ENCODE results near the gene CDKN1B. TPM values are rescaled to one million over a fixed set of nuclear protein-coding genes. Genes with fewer than 3 reads are reported as not detected.
A peak's percentile ranks its signal among the peaks of the same experiment; 100 is the strongest.

The CDKN1B gene
- total and polyA plus RNA-seq, 3 donors from 2014 or later, result 59.2 to 98.9 (median 76.1) TPM

- intact Hi-C loops (cut with DNase I; ENCODE audit: low total_unique reads), result no loop called here
- no peaks in the 10 kb centered on the region for H3K9me3 ChIP-seq
- WGBS, 2 donors, result 87 to 90% methylated on average over 4 of the region's 4 CpGs
- no peaks in the 10 kb centered on the region for H3K36me3 ChIP-seq (ENCODE audit: low read depth, missing control alignments)
- H3K27me3 ChIP-seq, result no peaks in the 10 kb centered on the region
- TF ChIP-seq CTCF (IDR thresholded peaks at IDR 0.05) (no peak), POLR2A (IDR thresholded peaks at IDR 0.05) (no peak)
- no peak overlapping the region for H3K27ac ChIP-seq
- no peak for DNase-seq
- H3K4me3 ChIP-seq, result no peak overlapping the region
- no peaks in the 10 kb centered on the region for H3K4me1 ChIP-seq
Observed at GRCh38 chr12:12683136-12683697, 34.0 kb upstream of the CDKN1B start.

- TF ChIP-seq POLR2A (IDR thresholded peaks at IDR 0.05) (no peak), CTCF (IDR thresholded peaks at IDR 0.05) (no peak)
- Histone ChIP-seq H3K27ac (no peak overlapping the region), H3K4me3 (no peak overlapping the region), H3K36me3 (ENCODE audit: low read depth, missing control alignments) (no peaks in the 10 kb centered on the region), H3K27me3 (no peaks in the 10 kb centered on the region), H3K4me1 (no peaks in the 10 kb centered on the region), H3K9me3 (no peaks in the 10 kb centered on the region)
- DNase-seq, result no peak
- intact Hi-C loops (cut with DNase I; ENCODE audit: low total_unique reads), result no loop called here
- 69 to 76% methylated on average over 3 of the region's 3 CpGs for WGBS, 2 donors
Observed at GRCh38 chr12:12683725-12684124, 33.4 kb upstream of the CDKN1B start.

GRCh38 chr12:12684375-12685106, 32.6 kb upstream of the CDKN1B start:
- H3K36me3 ChIP-seq (ENCODE audit: low read depth, missing control alignments), result no peaks in the 10 kb centered on the region

GRCh38 chr12:12685305-12685704, 31.9 kb upstream of the CDKN1B start:
- Histone ChIP-seq H3K4me3 (no peak overlapping the region), H3K4me1 (no peaks in the 10 kb centered on the region), H3K27me3 (no peaks in the 10 kb centered on the region), H3K9me3 (no peaks in the 10 kb centered on the region), H3K27ac (no peak overlapping the region), H3K36me3 (ENCODE audit: low read depth, missing control alignments) (no peaks in the 10 kb centered on the region)
- TF ChIP-seq CTCF (IDR thresholded peaks at IDR 0.05), result no peak
- TF ChIP-seq POLR2A (IDR thresholded peaks at IDR 0.05), result no peak
- no peak for DNase-seq
- 47 to 73% methylated on average over 4 of the region's 4 CpGs for WGBS, 2 donors
- intact Hi-C loops (cut with DNase I; ENCODE audit: low total_unique reads), result no loop called here

More at GRCh38 chr12:12684375-12685106, 32.6 kb upstream of the CDKN1B start:
- H3K27ac ChIP-seq, result no peak overlapping the region
- intact Hi-C loops (cut with DNase I; ENCODE audit: low total_unique reads), result no loop called here
- TF ChIP-seq POLR2A (IDR thresholded peaks at IDR 0.05) (no peak), CTCF (IDR thresholded peaks at IDR 0.05) (no peak)
- WGBS, 2 donors, result 9 to 12% methylated on average over 5 of the region's 5 CpGs
- H3K4me1 ChIP-seq, result no peaks in the 10 kb centered on the region
- peak; percentile 53 for DNase-seq
- no peaks in the 10 kb centered on the region for H3K27me3 ChIP-seq
- H3K9me3 ChIP-seq, result no peaks in the 10 kb centered on the region
- no peak overlapping the region for H3K4me3 ChIP-seq

GRCh38 chr12:12686472-12686871, 30.7 kb upstream of the CDKN1B start:
- H3K9me3 ChIP-seq, result no peaks in the 10 kb centered on the region
- no peak for DNase-seq
- H3K4me3 ChIP-seq, result no peak overlapping the region
- 94 to 100% methylated on average over 1 of the region's 1 CpG for WGBS, 2 donors
- no peaks in the 10 kb centered on the region for H3K4me1 ChIP-seq
- H3K27me3 ChIP-seq, result no peaks in the 10 kb centered on the region
- H3K27ac ChIP-seq, result no peak overlapping the region
- intact Hi-C loops (cut with DNase I; ENCODE audit: low total_unique reads), result no loop called here
- no peaks in the 10 kb centered on the region for H3K36me3 ChIP-seq (ENCODE audit: low read depth, missing control alignments)
- TF ChIP-seq CTCF (IDR thresholded peaks at IDR 0.05), result no peak
- no peak for TF ChIP-seq POLR2A (IDR thresholded peaks at IDR 0.05)
